Measurements from ENCODE around the gene CHRDL2.
"Not testable (repeated sequence)": the region's sequence is repeated elsewhere in the genome, so short reads cannot be mapped to it uniquely, and the experiment has no call there.

CHRDL2 gene, protein sequence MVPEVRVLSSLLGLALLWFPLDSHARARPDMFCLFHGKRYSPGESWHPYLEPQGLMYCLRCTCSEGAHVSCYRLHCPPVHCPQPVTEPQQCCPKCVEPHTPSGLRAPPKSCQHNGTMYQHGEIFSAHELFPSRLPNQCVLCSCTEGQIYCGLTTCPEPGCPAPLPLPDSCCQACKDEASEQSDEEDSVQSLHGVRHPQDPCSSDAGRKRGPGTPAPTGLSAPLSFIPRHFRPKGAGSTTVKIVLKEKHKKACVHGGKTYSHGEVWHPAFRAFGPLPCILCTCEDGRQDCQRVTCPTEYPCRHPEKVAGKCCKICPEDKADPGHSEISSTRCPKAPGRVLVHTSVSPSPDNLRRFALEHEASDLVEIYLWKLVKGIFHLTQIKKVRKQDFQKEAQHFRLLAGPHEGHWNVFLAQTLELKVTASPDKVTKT

DNA sequence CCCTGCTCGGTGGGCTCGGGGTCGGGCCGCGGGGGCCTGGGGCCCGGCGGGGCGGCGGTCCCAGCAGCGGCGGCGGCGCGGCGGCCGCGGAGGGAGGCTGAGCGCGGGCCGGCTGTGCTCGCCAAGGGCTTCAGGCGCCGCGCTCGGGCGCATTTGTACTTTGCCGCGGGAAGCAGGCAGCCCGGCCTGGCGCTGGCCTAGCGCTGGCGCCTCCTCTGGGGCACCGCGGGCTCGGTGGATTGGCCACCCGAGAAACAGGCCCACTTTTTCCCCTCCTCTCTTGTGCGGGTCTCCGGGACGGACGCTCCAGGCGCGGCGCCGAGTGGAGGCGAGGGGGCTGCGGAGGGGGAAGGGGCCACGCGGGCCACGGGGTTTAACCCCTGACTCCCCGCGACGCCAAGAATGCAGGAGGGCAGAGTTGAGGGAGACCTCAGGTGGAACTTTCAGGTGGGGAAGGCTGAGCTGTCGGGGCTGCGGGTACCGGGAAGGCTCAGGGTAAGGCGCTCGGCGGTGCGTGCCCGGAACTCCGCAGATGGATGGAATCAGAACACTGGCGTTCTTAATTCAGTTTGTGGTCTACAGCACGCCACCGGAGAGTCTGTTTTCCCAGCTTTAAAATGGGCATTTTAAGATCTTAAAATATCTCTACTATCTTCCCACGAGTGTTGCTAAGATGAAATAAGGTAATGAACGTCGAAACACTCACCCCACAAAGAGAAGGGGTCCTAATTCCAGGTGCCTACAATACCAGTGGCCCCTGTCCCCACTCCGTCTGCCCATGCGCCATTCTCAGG is at the start of gene CHRDL2:
CHRDL2 (minus strand) TSS at position 126 of the 794 bp plus-strand sequence. CDS start 538 bp downstream, outside the sequence.
- no peak for DNase-seq

DNA sequence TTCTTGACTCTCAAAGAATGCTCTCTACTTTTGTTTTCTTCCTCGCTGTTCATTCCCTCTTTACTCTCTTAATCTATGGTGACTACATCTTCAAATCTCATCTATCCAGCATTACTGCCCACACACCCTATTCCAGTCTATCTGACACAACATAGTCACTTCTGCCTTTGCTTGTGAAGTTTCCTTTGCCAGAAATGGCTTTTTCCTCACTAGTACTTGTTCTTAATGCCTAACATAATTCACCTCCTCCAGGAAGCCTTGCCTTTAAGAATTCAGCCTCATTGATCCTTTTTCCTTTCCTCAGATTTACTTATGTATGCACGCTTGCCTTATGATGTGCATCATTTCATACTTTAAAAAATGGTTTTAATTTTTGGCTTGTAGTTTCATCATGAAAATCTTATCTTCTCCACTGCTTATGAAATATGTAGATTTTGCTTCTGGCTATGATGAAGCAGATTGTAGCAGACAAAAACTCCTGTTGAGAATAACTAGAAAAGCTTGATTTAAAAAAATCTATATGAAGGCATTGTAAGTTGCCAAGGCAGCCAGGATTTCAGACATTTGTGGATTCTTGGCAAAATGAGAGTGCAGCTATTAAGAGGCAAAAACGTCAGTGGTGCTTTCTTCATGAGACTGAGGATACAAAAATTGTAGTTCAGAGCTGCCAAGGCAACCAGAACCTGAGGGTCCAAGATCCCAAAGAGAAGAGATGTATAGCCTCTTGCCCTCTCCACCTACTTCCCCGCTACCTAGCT is 49.2 kb upstream of the CHRDL2 start:
- DNase-seq: no peak

DNA sequence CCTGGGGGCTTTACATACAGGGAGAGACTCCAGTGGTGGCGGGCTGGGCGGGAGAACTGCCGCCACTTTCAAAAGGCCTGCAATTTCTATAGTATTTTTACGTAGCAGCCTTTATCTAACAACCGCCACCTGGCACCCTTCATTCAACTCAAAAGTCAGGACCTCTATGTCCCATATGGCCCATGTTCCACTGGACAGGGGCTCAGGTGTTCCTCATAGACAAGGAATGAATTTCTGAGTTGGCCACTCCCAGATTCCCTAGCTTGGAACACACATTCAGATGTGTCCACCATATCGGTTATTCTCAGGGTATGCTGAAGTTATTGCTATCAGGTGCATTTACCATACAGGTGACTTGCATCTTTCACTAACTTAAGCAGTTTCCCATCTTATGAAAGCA is 47.4 kb upstream of the CHRDL2 start:
- no peak for DNase-seq

DNA sequence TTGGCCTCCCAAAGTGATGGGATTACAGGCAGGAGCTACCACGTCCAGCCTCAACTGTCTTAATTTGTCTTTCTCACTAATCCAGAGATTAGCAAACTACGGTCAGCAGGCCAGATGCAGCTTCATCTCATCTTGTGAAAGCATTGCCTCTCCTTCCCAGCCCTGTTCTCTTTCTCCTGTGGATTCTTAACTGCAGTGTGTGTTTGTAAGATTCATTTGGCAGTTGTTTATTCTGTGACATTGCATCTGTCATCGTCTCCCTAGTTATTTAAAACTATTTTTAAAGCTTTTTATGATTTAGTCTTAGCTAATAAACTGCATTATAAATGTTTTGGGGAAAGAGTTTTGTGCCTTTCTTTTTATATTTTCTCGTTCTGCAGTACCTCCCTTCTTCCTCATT is 46.7 kb upstream of the CHRDL2 start:
- no peak for DNase-seq

DNA sequence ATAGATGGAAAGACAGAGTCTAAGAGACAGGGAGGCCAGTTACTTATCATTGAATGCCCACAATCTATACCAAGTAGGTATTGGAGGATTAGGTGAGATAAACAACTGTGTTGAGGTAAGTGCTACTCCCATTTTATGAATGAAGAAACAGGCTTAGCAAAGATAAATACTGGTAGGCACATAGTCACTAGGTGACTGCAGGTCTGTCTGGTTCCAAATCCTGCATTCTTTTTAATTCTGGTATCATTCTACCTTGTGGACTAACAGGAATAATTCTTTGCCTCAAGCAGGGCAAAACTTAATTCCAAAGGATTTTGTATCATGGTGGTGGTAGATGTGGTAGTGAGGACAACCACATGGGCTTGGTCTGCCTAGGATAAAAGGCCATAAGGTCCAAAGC is 45.8 kb upstream of the CHRDL2 start:
- no peak for DNase-seq

DNA sequence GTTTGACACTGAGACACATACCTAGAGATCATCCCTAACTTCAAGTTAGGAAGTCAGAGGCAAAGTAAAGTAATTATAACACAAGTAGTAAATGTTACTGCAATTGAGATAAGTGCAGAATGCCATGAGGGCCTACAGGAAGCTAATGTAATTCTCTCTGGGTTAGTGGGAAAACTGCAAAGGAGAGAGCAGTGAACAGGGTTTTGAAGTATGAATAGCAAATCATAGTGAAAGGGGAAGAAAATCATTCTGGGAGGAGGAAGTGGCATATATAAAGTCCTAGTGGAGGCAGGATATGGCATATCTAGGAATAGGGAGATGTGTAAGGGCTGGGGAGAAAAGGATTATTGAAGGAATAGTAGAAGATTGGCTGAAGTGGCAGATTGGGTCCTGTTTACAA is 45.3 kb upstream of the CHRDL2 start:
- DNase-seq: no peak

DNA sequence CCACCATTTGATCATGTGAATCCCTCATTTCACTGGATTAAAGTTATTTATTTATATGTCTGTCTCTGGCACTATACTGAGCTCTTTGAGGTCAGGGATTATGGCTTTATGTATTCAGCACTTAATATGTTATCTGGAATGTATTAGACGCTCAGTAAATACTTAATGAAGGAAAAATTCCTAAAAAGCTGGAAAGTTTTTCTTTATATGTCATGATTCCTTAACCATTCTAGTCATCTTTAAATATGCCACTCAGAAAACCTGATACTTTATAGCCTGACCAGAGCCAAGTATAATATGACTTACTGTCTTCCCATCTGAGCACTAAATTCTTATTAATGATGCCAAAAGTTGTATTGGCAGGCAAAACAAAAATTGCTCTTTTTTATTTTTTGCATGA is 44.5 kb upstream of the CHRDL2 start:
- no peak for DNase-seq

DNA sequence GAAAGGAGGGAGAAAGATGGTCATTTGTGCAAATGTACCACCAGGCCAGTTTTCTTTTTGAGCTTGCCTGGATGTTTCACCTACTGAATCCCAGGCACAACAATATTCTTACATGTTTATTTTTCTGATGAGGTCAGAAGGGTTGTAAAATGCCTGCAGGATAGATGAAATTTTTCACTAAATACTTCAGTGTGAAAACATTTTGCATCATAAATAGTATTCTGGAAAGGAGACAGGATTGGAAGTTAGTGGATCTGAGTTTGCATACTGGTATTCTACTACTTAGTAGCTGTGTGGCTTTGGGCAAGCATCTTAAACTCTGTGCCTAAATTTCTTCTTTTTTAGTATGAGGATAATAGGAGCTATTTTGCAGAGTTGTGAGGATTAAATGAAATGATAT is 42.2 kb upstream of the CHRDL2 start:
- DNase-seq: no peak

DNA sequence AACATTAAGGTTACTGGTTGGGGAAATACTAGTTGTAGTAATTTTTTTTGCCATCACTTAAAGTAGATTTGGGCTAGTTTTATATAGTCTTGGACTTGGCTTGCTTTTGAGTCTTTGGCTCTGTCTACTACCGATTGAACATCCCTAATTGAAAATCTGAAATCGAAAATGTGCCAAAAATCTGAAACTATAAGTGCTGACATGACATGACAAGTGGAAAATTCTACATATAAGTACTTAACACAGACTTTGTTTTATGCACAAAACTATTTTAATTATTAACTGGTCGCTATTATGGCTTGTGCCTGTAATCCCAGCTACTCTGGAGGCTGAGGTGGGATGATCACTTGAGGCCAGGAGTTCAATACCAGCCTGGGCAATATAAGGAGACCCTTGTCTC is 39.9 kb upstream of the CHRDL2 start:
- DNase-seq: no peak

DNA sequence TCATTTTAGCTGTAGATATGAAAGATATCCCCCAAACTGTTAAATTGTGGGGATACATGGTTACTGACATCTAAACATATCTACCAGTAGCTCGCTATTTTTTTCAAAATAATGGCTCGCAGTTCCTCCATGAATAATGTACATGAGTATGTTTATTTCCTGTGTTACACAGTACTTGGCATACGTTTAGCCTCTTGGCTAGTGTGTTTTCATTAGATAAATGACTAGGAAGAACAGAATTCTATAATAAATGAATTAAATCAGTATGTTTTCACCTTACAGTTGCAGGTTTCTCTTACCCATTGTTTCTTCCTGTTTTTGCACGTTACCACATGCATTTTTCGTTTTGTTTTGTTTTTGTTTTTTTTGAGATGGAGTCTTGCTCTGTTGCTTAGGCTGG is 39.2 kb upstream of the CHRDL2 start:
- no peak for DNase-seq

DNA sequence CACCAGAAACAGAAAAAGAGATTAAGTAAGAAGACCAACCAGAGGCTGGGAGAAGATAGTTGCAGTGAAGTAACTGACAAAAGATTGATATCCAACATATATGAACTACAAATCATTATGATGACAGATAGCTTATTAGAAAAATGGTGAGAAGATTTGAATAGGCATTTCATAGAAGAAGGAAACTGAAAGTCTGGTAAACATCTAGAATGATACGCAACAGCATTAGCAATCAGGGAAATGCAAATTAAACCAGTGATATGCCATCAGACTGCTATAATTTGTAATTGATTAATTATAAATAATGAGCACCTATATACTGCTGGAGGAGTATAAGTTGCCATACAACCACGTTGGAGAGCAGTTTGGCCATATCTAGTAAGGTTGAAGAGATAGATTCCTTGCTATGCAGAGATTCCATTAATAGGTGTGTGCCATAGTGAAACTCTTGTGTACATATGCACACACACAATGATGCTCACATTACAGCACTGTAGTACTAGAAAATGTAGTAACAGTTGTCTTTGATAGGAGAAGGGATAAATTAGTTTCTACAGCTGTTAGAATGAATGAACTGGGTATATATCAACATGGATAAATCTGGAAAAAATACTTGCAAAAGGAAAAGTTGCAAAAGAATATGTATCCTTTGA is 38.0 kb upstream of the CHRDL2 start:
- DNase-seq: no peak

DNA sequence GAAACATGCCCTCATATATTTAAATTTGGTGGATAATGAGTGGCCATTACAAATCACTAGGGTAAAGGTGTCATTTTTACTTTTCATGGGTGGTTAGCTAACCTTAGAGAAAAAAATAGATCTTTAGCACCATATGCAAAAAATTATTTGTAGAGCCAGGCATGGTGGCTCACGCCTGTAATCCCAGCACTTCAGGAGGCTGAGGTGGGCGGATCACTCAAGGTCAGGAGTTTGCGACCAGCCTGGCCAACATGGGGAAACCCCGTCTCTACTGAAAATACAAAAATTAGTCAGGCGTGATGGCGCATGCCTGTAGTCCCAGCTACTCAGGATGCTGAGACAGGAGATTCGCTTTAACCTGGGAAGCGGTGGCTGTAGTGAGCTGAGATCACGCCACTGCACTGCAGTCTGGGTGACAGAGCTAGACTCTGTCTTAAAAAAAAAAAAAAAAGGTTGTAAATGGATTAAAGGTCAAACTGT is 37.0 kb upstream of the CHRDL2 start:
- DNase-seq: peak; percentile 28

DNA sequence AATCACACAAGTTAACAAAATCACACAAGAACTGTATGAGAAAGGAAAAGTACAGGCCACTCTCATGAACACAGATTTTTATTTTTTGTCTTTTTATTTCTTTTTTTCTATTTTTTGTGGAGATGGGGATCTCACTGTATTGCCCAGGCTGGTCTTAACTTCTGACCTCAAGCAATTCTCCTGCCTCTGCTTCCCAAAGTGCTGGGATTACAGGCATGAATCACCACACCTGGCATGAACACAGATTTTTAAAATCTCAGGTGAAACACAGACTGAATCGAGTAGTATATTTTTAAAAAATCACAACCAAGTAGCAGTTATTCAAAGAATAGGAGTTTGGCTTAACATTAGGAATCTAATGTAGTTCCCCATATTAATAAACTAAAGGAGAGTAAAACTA is 35.7 kb upstream of the CHRDL2 start:
- DNase-seq: no peak

DNA sequence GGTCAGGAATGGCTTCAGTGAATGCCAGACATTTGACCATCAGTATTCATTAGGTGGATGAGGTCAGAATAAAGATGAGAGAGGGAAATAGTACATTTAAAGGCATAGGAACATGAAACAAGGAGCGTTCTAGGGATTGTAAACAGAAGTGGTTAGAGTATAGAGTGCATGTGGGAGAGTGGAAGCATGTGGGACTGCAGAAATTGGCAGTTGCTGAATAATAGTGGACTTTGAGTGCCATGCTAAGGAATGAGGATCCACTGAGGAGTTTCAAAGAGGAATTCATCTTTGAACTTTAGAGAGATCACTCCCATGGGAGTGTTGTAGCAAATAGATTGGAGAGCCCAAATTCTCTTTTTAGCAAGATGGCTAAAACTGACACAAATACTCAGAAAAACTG is 25.3 kb upstream of the CHRDL2 start:
- DNase-seq: no peak

DNA sequence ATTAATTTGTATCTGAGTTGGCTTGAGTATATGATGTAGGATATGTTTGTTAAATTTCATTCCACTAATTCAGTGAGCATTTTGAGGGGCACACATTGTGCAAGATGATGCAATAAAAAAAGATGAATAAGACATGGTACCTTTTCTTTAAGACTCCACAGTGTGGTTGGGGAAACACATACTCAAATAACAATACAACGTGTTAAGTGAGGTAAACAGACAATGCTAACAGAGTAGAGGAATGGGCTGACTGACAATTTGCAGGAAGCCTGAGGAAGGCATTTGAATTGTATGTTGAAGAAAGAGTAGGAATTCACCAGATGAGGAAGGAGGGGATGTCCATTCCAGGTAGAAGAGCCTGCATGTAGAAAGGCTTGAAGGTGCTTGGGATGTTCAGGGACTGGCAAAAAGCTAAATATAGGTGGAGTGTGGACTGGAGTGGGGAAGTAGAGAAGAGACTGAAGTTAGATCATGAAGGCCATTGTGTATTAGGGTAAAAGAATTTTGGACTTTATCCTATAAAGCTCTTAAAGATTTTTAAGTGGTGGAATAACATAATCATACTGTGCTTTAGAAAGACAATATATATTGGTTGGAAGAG is 24.3 kb upstream of the CHRDL2 start:
- DNase-seq: no peak

DNA sequence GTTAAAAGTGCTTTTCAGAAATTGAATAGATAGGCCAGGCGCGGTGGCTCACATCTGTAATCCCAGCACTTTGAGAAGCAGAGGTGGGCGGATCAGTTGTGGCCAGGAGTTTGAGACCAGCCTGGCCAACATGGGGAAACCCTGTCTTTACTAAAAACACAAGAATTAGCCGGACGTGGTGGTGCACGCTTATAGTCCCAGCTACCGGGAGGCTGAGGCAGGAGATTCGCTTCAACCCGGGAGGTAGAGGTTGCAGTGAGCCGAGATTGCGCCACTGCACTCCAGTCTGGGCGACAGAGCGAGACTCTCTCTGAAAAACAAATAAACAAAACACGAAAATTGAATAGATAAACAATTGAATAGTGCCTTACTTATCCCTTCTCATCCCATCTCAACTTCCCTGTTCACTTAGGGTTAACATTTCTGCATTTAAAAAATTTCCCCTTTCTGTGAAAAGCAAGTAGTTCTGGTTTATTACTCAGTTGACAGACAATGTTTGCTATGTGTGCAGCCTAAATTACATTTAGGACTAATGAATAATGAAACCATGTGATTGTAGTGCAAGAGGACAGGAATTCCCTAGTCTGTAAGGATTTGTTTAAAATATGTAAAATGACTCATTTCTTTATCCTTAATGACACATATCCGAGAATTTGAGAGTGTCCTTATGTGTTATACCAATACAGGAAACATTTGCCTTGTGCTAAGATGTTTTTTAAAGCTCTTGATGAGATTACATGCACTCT is 23.5 kb upstream of the CHRDL2 start:
- DNase-seq: no peak

DNA sequence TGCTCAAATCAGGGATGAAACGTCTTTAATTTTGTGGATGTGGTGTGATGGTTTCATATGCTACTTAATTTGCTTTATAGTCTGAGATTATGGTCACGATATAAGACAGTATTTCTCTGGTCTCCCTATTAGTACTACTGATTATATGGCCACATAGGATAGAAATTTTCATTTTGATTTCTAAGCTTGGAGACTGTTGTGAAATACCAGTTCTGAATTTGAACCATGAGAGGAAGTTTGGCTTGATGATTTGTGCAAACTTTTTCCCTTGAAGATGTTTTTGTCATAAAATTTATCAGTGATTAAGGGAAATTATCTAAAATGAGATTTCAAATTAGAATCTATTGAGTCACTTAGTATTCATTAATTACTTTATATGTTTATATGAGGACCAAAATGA is 20.1 kb upstream of the CHRDL2 start:
- no peak for DNase-seq

DNA sequence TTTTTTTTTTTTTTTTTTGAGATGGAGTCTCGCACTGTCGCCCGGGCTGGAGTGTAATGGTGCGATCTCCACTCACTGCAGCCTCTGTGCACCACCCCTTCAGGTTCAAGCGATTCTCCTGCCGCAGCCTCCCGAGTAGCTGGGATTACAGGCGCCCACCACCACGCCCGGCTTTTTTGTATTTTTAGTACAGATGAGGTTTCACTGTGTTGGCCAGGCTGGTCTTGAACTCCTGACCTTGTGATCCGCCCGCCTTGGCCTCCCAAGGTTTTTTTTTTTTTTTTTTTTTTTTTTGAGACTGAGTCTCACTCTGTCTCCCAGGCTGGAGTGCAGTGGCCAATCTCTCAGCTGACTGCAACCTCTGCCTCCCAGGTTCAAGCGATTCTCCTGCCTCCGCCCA is 19.4 kb upstream of the CHRDL2 start:
- not testable (repeated sequence) for DNase-seq

DNA sequence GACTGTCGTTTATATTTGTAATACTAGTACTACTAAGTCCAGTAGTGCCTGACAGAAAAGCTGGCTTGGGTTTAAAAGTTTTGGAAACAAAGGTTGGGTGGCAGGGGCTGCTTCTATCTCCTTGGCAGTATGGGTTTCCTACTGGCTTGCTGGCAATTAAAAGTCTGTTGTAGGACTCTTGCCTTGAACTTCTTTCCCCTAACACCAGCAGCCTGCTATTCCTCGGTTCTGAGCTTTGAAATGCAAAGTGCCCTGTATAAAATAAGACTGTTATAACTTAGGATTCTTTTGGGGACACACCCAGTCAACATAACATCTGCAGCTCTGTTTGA is 18.7 kb upstream of the CHRDL2 start:
- DNase-seq: no peak

DNA sequence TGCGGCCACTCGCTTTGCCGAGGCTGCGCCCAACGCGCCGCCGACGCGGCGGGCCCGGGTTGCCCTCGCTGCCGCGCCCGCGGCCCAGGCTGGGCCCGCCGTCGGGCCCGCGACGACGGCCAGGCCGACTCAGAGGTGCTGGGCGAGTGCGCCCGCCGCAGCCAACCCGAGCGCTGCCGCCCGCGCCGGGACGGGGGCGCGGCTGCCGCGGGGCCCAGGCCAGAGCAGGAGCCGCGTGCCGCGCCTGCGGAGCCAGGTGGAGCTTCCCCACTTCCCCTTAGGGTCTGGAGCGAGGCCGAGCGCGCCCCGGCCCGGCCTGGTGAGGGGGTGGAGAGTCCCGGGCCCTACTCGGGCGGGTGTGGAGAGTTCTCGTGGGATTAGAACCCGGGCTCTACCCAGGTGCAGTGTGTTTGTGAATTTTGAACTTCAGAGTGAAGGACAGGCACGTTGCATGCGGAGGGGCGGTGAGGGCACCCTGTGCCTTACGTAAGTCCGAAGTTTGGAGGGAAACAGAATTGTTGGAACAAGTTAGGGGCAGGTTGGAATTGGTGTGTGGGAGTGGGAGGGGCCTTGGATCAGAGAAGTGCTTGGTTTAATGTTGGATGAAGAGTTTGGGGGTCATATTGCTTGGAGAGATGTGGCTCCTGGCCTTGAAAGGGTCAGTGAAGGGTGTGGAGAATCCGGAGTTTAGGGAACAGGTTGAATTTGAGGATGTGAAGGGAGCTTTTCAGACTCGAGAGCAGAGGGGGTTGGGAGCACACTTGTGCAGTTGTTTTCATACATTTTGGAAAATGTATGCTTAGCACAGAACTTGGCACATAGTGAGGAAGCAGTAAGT is 18.1 kb upstream of the CHRDL2 start:
- peak; percentile 48 for DNase-seq

Measured in CD4-positive, alpha-beta T cell treated with Interleukin-17A for 1 hour (primary cell).